HEK293 (cell line): ENCODE results near the gene PEX26.

ENCODE experiments used
- CTCF ChIP-seq: fragments of 450-650 bp; formaldehyde crosslinking; IDR thresholded peaks from 2 replicates; pipeline ENCODE4 v1.5.1; 2016; ENCODE audit warnings: missing biosample characterization, missing genetic modification characterization
- HOXA7 ChIP-seq: sonication (generic); formaldehyde crosslinking; IDR thresholded peaks from 2 replicates; pipeline ENCODE4 v1.8.1; 2022; ENCODE audit warnings: missing genetic modification reagents, borderline replicate concordance
- MEIS1 ChIP-seq: sonication (generic); formaldehyde crosslinking; IDR thresholded peaks from 2 replicates; pipeline ENCODE4 v1.8.1; 2022; ENCODE audit warnings: missing genetic modification reagents, mild to moderate bottlenecking, borderline replicate concordance
- PATZ1 ChIP-seq: fragments of 450-650 bp; formaldehyde crosslinking; IDR thresholded peaks from 2 replicates; pipeline ENCODE4 v1.5.1; 2016; ENCODE audit warnings: missing biosample characterization, missing genetic modification characterization
- ZBTB26 ChIP-seq: fragments of 450-650 bp; formaldehyde crosslinking; optimal IDR thresholded peaks from 2 replicates; pipeline ENCODE3; 2016; ENCODE audit warnings: missing biosample characterization, mild to moderate bottlenecking, missing genetic modification characterization
- ZEB2 ChIP-seq: fragments of 450-650 bp; formaldehyde crosslinking; IDR thresholded peaks from 2 replicates; pipeline ENCODE4 v1.5.1; 2016; ENCODE audit warnings: missing biosample characterization, missing genetic modification characterization
- ZNF114 ChIP-seq: fragments of 450-650 bp; formaldehyde crosslinking; IDR thresholded peaks from 2 replicates; pipeline ENCODE4 v1.5.0; 2017; ENCODE audit warnings: missing biosample characterization, missing genetic modification characterization

- no peak for TF ChIP-seq CTCF (tag by site-specific recombination)
- no peak for TF ChIP-seq ZNF114 (tag by site-specific recombination)
- TF ChIP-seq ZBTB26 (tag by site-specific recombination): no peak
- no peak for TF ChIP-seq MEIS1
- no peak for TF ChIP-seq ZEB2
- TF ChIP-seq HOXA7: no peak
- no peak for TF ChIP-seq PATZ1
Measured at GRCh38 chr22:18082467-18082866, 4.7 kb downstream of the PEX26 start.
